Hypothalamus (tissue), 51 donors: Measurements from ENCODE around the gene ATOH8.

Experiments used
- DNase-seq, 51 donors: peaks; one replicate each; lab custom pipeline; 2025; lab: John Stamatoyannopoulos, UW

The ATOH8 gene

GRCh38 chr2:85734942-85735608, 18.7 kb upstream of the ATOH8 start:
- no peak for DNase-seq

GRCh38 chr2:85735691-85736090, 18.1 kb upstream of the ATOH8 start:
- no peak for DNase-seq

GRCh38 chr2:85736456-85737355, 17.1 kb upstream of the ATOH8 start:
- DNase-seq: no peak

GRCh38 chr2:85737481-85737880, 16.3 kb upstream of the ATOH8 start:
- DNase-seq: peak in 1 of 51 donors; percentile 10

- DNase-seq: no peak
These were observed 15.8 kb upstream of the ATOH8 start for GRCh38 chr2:85737961-85738360.

GRCh38 chr2:85740193-85740592, 13.6 kb upstream of the ATOH8 start:
- DNase-seq: no peak

GRCh38 chr2:85741211-85741832, 12.5 kb upstream of the ATOH8 start:
- DNase-seq: peak in 11 of 51 donors; percentile 20 to 81 (median 33)

GRCh38 chr2:85741833-85742455, 11.8 kb upstream of the ATOH8 start:
- peak in 44 of 51 donors; percentile 43 to 97 (median 74) for DNase-seq

- no peak for DNase-seq
These were observed 10.3 kb upstream of the ATOH8 start for GRCh38 chr2:85743304-85743978.

GRCh38 chr2:85744055-85744454, 9.7 kb upstream of the ATOH8 start:
- no peak for DNase-seq

GRCh38 chr2:85744741-85745601, 8.8 kb upstream of the ATOH8 start:
- DNase-seq: peak in 19 of 51 donors; percentile 15 to 88 (median 33)

GRCh38 chr2:85745619-85746018, 8.2 kb upstream of the ATOH8 start:
- DNase-seq: no peak

GRCh38 chr2:85746321-85747004, 7.3 kb upstream of the ATOH8 start:
- no peak for DNase-seq

GRCh38 chr2:85747441-85747840, 6.3 kb upstream of the ATOH8 start:
- DNase-seq: no peak

GRCh38 chr2:85748039-85748734, 5.6 kb upstream of the ATOH8 start:
- no peak for DNase-seq

- no peak for DNase-seq
These were observed 4.6 kb upstream of the ATOH8 start for GRCh38 chr2:85748985-85749875.
